ENCODE data around the gene PKP4. TPM values are rescaled to one million over a fixed set of nuclear protein-coding genes. Genes with fewer than 3 reads are reported as not detected.
"Not testable (repeated sequence)": the region's sequence is repeated elsewhere in the genome, so short reads cannot be mapped to it uniquely, and the experiment has no call there.

The PKP4 gene
- total RNA-seq, 1 experiment from 2014 or later: 52.0 TPM

DNA sequence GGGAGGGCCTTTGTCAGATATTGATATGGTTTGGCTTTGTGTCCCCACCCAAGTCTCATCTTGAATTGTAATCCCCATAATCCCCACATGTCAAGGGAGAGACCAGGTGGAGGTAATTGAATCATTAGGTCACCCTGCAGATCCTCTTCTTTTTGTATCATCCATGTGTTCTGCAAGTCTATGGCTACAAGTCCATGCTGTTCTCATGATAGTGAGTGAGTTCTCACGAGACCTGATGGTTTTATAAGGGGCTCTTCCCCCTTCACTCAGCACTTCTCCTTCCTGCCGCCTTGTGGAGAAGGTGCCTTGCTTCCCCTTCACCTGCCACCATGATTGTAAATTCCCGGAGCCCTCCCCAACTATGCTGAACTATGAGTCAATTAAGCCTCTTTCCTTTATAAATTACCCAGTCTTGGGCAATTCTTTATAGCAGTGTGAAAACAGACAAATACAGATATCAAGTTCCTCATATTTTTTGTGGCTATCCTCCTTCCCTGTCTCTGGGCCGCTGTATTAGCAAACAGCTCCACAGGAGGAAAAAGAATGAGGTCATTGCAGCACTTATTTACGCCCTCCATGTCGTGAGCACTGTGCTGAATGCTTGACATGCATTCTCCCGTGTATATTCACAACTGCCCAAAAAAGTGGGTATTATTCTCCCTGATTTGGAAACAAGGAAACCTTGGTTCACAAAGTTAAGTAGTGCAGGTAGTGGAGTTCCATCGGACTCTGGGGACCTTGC, 248.1 kb downstream of the PKP4 start:
- DNase-seq (ENCODE audit: extremely low read depth, low read depth): not testable (repeated sequence)

DNA sequence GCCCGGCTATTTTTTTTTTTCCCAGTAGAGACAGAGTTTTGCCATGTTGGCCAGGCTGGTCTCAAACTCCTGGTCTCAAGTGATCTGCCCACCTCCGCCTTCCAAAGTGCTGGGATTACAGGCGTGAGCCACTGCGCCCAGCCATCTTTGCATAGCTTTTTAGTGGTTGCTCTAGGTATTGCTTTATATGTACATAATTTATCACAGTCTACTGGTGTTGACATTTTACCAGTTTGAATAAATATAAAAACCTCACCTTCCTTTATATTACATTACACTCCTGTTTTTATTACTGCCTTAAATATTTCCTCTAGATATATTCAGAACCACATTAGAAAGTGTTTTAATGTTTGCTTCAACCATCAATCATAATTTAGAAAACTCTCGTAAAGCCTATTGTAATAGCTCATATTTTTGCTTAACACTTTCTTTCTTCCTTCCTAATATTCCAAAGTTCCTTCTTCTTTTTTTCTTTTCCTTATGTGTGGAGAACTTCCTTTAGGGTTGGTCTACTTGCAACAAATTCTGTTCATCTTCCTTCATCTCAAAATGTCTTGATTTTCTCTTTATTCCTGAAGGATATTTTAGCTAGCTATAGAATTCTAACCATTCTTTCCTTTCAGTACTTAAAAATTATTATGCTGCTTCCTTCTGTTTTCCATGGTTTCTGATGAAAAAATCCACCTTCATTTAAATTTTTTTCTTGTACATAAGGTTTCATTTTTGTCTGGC, 256.2 kb downstream of the PKP4 start:
- no peak for DNase-seq (ENCODE audit: extremely low read depth, low read depth)

DNA sequence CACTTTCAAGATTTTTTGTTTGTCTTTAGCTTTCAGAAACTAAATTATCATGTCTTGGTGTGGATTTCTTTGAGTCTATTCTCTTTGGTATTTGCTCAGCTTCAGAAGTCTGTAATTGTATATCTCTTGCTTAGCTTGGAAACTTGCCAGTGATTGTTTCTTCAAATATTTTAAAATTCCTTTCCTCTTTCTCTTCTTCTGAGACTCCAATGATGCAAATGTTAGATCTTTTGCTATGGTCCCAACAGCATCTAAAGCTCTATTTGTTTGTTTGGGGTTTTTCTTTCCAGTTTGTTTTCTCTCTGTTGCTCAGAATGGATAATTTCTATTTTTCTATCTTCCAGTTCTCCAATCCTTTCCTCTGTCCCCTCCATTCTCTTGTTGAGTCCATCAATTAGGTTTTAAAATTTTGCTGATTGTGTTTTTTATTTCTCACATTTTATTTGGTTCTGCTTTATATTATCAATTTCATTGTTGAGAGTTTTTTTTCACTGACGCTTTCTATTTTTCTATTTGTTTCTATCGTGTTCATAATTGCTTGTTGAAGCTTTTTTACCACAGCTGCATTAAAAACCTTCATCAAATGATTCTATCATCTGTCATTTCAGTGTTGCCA, 256.9 kb downstream of the PKP4 start:
- DNase-seq (ENCODE audit: extremely low read depth, low read depth): no peak

GRCh38 chr2:158714420-158714819, 257.7 kb downstream of the PKP4 start:
- no peak for DNase-seq (ENCODE audit: extremely low read depth, low read depth)

DNA sequence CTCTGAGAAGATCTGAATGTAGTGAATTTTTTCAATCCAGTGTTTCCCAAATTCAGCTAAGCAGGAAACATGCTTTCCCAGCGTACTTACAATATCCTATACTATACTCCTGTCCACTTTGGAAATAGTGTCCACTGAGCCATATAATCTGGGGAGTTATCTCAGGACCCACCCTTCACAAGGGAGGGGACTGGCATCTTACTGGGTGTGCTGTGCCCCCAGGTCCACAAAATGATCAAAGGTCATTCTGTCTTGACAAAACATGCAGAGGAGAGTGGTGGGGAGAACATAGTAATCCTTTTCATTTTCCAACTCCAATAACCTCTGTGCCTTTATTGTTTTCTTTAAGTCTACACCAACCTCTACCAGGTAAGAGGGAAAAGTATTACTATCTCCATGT, 258.6 kb downstream of the PKP4 start:
- no peak for DNase-seq (ENCODE audit: extremely low read depth, low read depth)

DNA sequence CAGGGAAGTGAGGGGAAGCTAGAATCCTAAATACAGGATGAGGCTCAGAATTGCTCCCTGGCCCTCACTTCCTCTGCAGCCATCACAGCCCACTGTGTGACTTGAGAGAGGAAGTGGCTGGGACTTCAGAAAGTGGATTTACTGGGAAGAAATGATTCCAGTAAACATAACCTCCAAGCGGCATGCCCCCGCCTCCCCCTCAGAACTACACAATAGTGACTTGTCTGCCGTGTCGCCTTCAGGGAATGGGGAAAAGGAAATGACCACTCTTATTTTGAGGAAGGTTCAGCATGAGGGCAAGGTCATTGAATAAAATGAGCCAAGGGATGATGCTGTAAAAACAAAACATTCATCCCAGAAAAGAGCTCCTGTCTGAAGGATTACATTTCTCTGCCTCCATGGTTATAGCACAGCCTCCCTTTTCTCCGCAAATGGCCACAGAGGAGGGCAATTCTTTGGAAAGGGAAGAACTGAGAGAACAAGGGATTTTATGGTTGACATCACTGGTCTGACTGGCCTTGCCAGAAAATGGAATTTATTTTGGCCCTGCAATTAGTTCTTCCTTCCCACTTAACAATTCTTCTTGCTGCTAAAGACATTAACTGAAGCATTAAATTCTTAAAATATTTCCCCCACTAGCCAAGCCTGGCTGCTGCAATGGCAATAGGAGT, 259.5 kb downstream of the PKP4 start:
- DNase-seq (ENCODE audit: extremely low read depth, low read depth): no peak

- DNase-seq (ENCODE audit: extremely low read depth, low read depth): no peak
These were observed 260.2 kb downstream of the PKP4 start for GRCh38 chr2:158716921-158717320.

DNA sequence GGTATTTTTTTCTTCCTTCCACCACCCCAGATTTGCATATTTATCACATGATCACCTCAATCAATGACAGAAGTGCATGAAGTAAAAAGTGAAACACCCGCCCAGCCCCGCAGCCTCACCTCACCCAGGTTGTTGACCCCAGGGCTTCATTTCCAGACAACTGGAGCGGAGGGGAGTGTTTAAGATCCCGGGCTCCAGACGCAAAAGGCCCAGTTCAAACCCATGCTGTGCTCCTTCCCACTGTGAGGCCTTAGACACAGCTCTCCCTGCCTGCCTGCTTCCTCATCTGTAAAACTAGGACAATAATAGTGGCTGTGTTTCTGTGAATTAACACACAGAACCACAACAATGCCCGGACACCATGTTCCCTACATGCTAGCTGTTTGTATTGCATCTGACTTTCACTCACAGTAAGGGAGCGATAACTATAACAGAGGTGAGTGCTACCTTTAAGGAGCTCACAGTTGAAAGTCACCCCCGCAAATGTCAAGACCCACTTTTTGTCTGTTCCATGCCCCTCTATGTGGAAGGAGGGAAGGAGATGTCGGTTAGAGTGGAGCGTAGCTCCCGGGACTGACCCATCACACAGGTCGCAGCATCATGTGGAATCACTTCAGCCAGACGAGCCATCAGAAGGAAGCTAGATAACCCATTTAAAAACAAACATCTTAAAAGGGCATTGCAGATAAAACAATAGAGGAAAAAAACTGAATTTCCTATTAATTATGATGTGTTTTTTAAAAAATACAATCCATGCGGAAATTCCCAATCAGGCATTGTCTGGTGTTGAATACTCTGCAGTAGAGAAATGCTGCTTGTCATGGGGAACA, 260.8 kb downstream of the PKP4 start:
- DNase-seq (ENCODE audit: extremely low read depth, low read depth): no peak

DNA sequence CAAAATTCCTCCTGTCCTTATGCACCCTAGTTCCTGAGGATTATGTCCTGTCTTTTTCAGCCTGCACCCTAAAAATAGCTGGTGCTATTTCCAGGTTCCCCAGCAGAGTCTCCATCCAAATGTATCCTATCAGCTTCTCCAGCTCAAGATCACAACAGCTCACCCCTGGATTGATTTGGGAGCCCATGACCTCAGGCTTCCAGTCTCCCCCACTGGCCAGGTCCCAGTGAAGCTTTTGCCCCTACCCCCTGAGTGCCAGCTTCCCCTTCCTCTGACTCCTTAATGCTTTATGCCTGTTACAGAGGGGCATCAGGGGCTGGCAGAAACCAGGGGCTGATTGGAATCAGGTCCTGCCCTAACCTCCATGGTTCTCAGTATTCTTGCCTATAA, 261.4 kb downstream of the PKP4 start:
- DNase-seq (ENCODE audit: extremely low read depth, low read depth): no peak

- DNase-seq (ENCODE audit: extremely low read depth, low read depth): no peak
These were observed 262.1 kb downstream of the PKP4 start for GRCh38 chr2:158718851-158719250.

GRCh38 chr2:158719403-158719802, 262.7 kb downstream of the PKP4 start:
- DNase-seq (ENCODE audit: extremely low read depth, low read depth): no peak

DNA sequence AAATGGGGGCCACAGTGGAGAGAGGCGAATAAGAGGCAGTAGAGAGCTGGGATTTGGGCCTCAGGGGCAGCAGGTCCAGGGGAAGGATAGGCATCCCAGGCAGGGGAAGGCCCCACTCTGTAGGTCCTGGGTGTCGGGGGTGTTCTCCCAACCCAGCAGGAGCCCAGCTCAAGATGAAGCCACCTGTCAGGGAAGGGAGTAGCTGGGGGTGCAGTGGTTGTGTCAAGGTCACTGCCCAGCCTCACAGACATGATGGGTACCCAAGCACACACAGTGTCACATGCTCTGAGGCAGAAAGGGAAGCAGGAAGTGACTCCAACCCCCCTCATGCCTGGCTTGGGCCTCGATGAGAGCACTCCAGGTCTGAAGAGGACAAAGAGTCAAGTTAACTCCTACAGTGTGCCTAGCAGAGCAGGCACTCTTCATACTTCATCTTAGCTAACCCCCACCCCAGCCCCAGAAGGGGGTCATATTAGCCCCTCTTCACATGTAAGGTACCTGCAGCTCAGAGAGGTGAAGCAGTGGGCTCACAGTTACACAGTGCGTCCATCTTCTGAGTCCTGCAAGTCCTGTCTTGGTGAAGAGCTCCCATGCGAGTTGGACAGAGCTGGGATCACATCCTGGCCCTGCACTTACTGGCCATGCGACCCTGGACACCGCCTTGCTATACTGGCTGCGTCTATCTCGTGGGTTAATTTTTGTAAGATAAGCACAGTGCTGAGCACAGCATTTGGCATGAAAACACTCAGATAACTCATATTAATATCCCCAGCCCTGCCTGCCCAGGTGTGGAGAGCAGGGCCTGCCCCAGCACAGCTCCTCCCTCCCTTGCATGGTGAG, 265.7 kb downstream of the PKP4 start:
- DNase-seq (ENCODE audit: extremely low read depth, low read depth): no peak

DNA sequence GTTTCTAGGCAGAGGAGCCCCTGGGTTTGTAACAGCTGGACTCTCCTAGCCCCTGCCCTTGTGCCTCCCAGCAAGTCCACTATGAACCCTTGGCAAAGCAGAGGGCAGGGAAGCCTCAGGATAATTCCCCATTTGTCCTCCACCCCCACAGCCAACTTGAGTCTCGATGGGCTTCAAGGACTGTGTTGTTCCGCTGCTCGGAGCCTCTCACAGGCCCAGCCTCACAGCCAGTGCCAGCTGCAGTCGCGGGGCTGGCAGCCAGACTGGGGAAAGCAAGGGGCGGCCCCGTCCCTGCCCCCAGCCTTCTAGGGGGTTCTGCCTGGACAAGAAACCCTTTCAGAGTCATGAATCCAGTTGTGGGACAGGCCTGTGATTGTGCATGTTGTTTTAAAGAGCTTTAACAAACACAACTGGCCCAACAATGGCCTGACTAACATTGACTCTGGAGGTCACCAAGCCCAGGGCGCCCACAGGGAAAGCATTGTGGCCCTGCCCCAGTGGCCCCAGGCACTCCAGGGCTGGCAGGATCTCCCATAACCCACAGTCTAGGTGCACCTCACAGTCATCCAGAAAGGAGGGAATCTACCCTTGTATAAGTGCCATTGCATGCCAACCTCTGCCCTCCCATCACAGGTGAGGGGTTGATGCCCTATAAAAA, 266.6 kb downstream of the PKP4 start:
- DNase-seq (ENCODE audit: extremely low read depth, low read depth): no peak

- DNase-seq (ENCODE audit: extremely low read depth, low read depth): peak; percentile 24
These were observed 267.4 kb downstream of the PKP4 start for GRCh38 chr2:158723921-158724802.

DNA sequence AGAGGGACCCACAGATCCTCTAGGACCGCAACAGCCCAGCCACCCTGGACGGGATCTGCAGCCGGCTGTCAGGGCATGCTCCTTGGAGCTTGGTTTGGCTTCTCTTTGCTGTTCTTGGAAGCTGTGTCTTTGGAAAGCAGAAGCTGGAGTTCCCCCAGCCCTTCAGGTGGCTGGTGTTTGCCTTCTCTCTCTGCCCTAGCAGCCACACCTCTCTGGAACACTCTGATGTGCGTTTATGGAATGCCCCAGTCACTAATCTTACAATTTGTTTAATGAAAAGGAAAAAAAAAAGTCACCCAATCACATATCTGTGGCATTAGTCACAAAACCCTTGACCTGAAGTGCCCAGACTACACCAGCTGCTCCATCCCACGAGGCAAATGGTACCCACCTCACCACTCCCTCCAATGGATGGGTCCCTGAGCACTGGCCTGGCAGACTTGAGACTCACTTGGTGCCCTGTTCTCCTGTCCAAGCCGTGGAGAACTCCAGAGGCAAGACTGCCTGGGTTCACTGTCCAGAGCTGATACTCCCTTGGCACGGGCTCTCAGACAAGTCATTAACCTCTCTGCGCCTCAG, 268.1 kb downstream of the PKP4 start:
- DNase-seq (ENCODE audit: extremely low read depth, low read depth): no peak

DNA sequence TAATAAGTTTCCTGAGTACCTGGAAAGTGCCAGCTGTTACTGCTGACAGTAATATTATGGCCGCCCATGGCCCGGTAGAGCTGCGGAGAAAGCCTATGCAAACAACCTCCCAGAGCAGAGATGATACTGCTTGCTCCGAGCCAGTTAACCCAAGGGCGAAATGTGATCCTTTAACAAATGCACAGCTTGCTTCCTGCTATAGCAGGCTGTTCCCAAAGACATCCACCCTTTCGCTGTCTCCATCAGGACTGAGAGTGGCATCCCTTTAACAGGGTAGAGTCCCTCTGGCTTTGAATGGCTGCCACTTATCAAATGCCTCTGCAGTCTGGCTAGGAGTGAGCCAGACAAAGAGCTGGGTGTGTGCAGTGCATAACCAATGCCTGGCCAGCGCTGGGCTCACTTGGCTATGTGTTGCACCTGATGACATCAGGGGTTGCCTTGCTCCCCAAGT, 268.7 kb downstream of the PKP4 start:
- DNase-seq (ENCODE audit: extremely low read depth, low read depth): no peak

- DNase-seq (ENCODE audit: extremely low read depth, low read depth): no peak
These were observed 270.3 kb downstream of the PKP4 start for GRCh38 chr2:158726911-158727592.
